Gastroesophageal sphincter (tissue), 3 donors: ENCODE results near the gene LCMT1.

Source experiments
- POLR2AphosphoS5 ChIP-seq: sonication (generic); formaldehyde crosslinking; IDR thresholded peaks from one replicate; pipeline ENCODE4 v1.6.1; 2017; ENCODE audit warnings: antibody characterized with exemption
- TF ChIP-seq, protein P1 (sequence below), 4 experiments: fragments of 200-600 bp in 2 of 4; fragments of 450-650 bp in 2 of 4; sonication (generic) in 1 of 4; IDR thresholded peaks; one replicate each; pipeline ENCODE4 v1.5.1; 2017 to 2019; ENCODE audit warnings: antibody characterized with exemption in 4 of 4, mild to moderate bottlenecking in 2 of 4, moderate library complexity in 2 of 4

DNA sequence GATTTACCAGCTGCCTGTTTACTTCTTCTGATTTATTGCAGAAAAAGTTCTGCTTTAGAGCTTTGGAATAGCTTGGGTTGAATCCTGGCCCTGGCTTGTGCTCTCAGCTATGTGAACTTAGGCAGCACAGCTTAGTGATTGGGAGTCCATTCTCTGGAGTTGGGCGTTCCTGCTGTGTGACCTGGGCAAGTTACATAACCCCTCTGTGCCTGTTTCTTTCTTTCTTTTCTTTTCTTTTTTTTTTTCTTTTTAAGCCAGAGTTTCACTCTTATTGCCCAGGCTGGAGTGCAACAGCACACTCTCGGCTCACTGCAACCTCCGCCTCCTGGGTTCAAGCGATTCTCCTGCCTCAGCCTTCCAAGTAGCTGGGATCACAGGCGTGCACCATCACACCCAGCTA is 53.7 kb downstream of the LCMT1 start:
- TF ChIP-seq POLR2AphosphoS5, result no peak
- TF ChIP-seq, protein P1, sequence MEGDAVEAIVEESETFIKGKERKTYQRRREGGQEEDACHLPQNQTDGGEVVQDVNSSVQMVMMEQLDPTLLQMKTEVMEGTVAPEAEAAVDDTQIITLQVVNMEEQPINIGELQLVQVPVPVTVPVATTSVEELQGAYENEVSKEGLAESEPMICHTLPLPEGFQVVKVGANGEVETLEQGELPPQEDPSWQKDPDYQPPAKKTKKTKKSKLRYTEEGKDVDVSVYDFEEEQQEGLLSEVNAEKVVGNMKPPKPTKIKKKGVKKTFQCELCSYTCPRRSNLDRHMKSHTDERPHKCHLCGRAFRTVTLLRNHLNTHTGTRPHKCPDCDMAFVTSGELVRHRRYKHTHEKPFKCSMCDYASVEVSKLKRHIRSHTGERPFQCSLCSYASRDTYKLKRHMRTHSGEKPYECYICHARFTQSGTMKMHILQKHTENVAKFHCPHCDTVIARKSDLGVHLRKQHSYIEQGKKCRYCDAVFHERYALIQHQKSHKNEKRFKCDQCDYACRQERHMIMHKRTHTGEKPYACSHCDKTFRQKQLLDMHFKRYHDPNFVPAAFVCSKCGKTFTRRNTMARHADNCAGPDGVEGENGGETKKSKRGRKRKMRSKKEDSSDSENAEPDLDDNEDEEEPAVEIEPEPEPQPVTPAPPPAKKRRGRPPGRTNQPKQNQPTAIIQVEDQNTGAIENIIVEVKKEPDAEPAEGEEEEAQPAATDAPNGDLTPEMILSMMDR (IDR thresholded peaks at IDR 0.05), result no peak
